Neutrophil (primary cell): Measurements from ENCODE around the gene NTM.

Experiments
- H3K27ac ChIP-seq: fragments of 200-600 bp; sonication (generic); 2 replicates; pipeline ENCODE4 v1.5.1; 2016; ENCODE audit warnings: mild to moderate bottlenecking, moderate library complexity
- H3K27me3 ChIP-seq: fragments of 200-600 bp; sonication (generic); 2 replicates; pipeline ENCODE4 v1.6.0; 2016; ENCODE audit warnings: mild to moderate bottlenecking
- H3K36me3 ChIP-seq: fragments of 200-600 bp; sonication (generic); 2 replicates; pipeline ENCODE4 v1.5.1; 2017
- H3K4me1 ChIP-seq, 2 experiments: fragments of 200-600 bp in 1 of 2; sonication (generic) in 1 of 2; 1 replicate in 1 of 2; 2 replicates in 1 of 2; pipeline versions ENCODE4 v1.5.1 to v1.6.1; 2013 to 2016; ENCODE audit warnings: low read depth in 1 of 2, low read length in 1 of 2, mild to moderate bottlenecking in 1 of 2, moderate library complexity in 1 of 2; ENCODE audit not compliant: control insufficient read depth in 1 of 2, insufficient read depth in 1 of 2
- H3K4me3 ChIP-seq, 2 experiments: fragments of 200-600 bp in 1 of 2; sonication (generic) in 1 of 2; 1 replicate in 1 of 2; 2 replicates in 1 of 2; pipeline ENCODE4 v1.5.1; 2013 to 2016; ENCODE audit warnings: low read depth in 1 of 2, low read length in 1 of 2, mild to moderate bottlenecking in 1 of 2, moderate library complexity in 1 of 2
- H3K9me3 ChIP-seq: fragments of 200-600 bp; sonication (generic); 2 replicates; pipeline ENCODE4 v1.5.1; 2016
- CTCF ChIP-seq: fragments of 200-600 bp; sonication (generic); IDR thresholded peaks from 2 replicates; pipeline ENCODE4 v1.5.1; 2016; ENCODE audit warnings: antibody characterized with exemption

NTM gene

GRCh38 chr11:131756479-131757110 lies 386.2 kb downstream of the NTM start:
- Histone ChIP-seq H3K36me3 (no peaks in the 10 kb centered on the region), H3K4me1 (no peaks in the 10 kb centered on the region), H3K4me3 (no peak overlapping the region), H3K9me3 (no peaks in the 10 kb centered on the region), H3K27me3 (no peaks in the 10 kb centered on the region), H3K27ac (no peak overlapping the region)
- TF ChIP-seq CTCF, result no peak

- TF ChIP-seq CTCF, result no peak
- H3K4me1 ChIP-seq, result no peaks in the 10 kb centered on the region
- H3K27me3 ChIP-seq, result no peaks in the 10 kb centered on the region
- H3K4me3 ChIP-seq, result no peak overlapping the region
- no peaks in the 10 kb centered on the region for H3K9me3 ChIP-seq
- no peaks in the 10 kb centered on the region for H3K36me3 ChIP-seq
- H3K27ac ChIP-seq, result no peak overlapping the region
Observed at GRCh38 chr11:131758726-131759125, 388.3 kb downstream of the NTM start.

- H3K4me1 ChIP-seq, result no peaks in the 10 kb centered on the region
- H3K27ac ChIP-seq, result no peak overlapping the region
- no peaks in the 10 kb centered on the region for H3K9me3 ChIP-seq
- H3K36me3 ChIP-seq, result no peaks in the 10 kb centered on the region
- no peaks in the 10 kb centered on the region for H3K27me3 ChIP-seq
- TF ChIP-seq CTCF, result no peak
- no peak overlapping the region for H3K4me3 ChIP-seq
Observed at GRCh38 chr11:131759140-131759539, 388.7 kb downstream of the NTM start.

GRCh38 chr11:131760091-131761061 lies 390.0 kb downstream of the NTM start:
- no peak for TF ChIP-seq CTCF
- Histone ChIP-seq H3K4me3 (no peak overlapping the region), H3K27ac (no peak overlapping the region)

GRCh38 chr11:131762346-131763110 lies 392.1 kb downstream of the NTM start:
- TF ChIP-seq CTCF, result no peak
- H3K4me1 ChIP-seq, result no peaks in the 10 kb centered on the region

More at GRCh38 chr11:131760091-131761061, 390.0 kb downstream of the NTM start:
- H3K9me3 ChIP-seq, result no peaks in the 10 kb centered on the region
- H3K27me3 ChIP-seq, result no peaks in the 10 kb centered on the region
- no peaks in the 10 kb centered on the region for H3K36me3 ChIP-seq
- no peaks in the 10 kb centered on the region for H3K4me1 ChIP-seq

More at GRCh38 chr11:131762346-131763110, 392.1 kb downstream of the NTM start:
- no peaks in the 10 kb centered on the region for H3K27me3 ChIP-seq
- H3K27ac ChIP-seq, result no peak overlapping the region
- no peak overlapping the region for H3K4me3 ChIP-seq
- no peaks in the 10 kb centered on the region for H3K36me3 ChIP-seq
- no peaks in the 10 kb centered on the region for H3K9me3 ChIP-seq
